C4-2B (cell line): ENCODE measurements around the gene TFDP2.
A peak's percentile ranks its signal among the peaks of the same experiment; 100 is the strongest.
"Not testable (repeated sequence)": the region's sequence is repeated elsewhere in the genome, so short reads cannot be mapped to it uniquely, and the experiment has no call there.

Experiments used
- H3K27ac ChIP-seq: fragments of 450-650 bp; 2 replicates; pipeline ENCODE4 v1.5.1; 2017
- CTCF ChIP-seq: fragments of 450-650 bp; conservative IDR thresholded peaks from 2 replicates; pipeline ENCODE4 v1.5.1; 2017; ENCODE audit warnings: mild to moderate bottlenecking
- ZFX ChIP-seq: fragments of 450-650 bp; IDR thresholded peaks from 2 replicates; pipeline ENCODE4 v1.6.1; 2017

TFDP2 gene

GRCh38 chr3:142009029-142009428 lies 140.3 kb downstream of the TFDP2 start:
- H3K27ac ChIP-seq = no peak overlapping the region
- no peak for TF ChIP-seq CTCF
- TF ChIP-seq ZFX = no peak

- no peak overlapping the region for H3K27ac ChIP-seq
- TF ChIP-seq ZFX (no peak), CTCF (no peak)
Measured at GRCh38 chr3:142007710-142008399, 141.5 kb downstream of the TFDP2 start.

GRCh38 chr3:142004957-142005356 lies 144.4 kb downstream of the TFDP2 start:
- not testable (repeated sequence) for H3K27ac ChIP-seq

- no peak overlapping the region for H3K27ac ChIP-seq
- TF ChIP-seq CTCF = no peak
- no peak for TF ChIP-seq ZFX
Measured at GRCh38 chr3:142004025-142004424, 145.3 kb downstream of the TFDP2 start.

GRCh38 chr3:142003291-142003690 lies 146.1 kb downstream of the TFDP2 start:
- TF ChIP-seq CTCF (no peak), ZFX (no peak)
- no peak overlapping the region for H3K27ac ChIP-seq

GRCh38 chr3:142000325-142000870 lies 148.9 kb downstream of the TFDP2 start:
- H3K27ac ChIP-seq = no peak overlapping the region
- TF ChIP-seq ZFX (no peak), CTCF (no peak)

GRCh38 chr3:141998669-141999290 lies 150.6 kb downstream of the TFDP2 start:
- TF ChIP-seq ZFX = no peak
- peak; percentile 55 for TF ChIP-seq CTCF
- H3K27ac ChIP-seq = no peak overlapping the region
